ENCODE results near the gene ZDHHC9.

Gene ZDHHC9

DNA sequence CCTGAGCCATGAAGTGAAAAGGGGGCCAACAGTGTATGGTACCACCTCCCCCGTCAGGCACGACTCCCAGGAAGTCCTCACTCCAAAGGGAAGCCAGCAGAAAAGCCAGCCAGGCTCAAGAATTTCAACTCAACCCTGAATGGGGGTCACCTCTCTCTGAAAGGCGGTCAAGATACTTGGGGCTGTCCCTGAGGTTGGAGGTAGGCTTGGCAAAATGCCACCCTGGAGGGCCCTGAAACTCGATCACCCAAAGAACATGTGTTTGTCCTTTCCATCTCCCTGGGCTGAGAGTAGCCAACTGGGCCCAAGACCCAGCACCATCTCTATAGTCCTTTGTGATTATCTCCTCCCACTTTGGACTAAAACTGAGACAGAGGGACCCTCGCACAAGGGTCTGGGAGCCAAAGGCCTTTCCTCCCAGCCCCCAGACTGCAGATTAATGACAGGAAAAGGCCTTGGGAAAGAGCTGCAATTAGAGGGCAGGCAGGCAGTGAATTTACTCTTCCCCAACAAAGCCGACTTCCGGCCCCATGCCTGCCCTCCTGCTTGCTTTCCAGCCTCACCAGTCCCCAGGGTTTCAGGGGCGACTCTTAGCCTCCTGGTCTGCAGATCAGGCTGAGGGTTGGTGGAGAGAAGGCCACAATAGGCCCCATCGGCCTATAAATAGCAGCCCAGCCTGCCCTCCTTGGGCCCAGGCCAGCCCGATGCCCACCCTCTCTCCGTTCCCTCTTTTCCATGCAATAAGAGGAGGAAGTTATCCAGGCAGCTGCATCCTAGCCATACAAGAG, 58.3 kb downstream of the ZDHHC9 start:
- no peak for DNase-seq (ENCODE audit: low spot score)

DNA sequence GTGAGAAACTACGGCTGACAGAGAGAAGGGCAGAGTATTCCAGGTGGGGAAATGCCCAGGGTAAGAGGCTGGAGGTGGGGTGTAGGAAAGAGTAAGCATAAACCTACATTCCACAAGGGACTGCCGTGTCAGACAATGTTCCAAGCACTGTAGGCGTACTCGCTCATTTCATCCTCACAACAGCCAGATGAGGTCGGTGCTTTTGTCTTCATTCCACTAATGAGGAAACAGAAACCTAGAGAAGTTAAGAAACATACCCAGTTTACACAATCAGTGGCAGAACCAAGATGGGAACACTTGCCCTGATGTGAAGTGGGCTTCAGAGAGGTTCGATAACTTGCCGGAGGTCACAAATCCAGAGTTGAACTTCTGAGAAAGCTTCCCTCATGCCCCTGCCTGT, 59.3 kb downstream of the ZDHHC9 start:
- DNase-seq (ENCODE audit: low spot score): no peak

DNA sequence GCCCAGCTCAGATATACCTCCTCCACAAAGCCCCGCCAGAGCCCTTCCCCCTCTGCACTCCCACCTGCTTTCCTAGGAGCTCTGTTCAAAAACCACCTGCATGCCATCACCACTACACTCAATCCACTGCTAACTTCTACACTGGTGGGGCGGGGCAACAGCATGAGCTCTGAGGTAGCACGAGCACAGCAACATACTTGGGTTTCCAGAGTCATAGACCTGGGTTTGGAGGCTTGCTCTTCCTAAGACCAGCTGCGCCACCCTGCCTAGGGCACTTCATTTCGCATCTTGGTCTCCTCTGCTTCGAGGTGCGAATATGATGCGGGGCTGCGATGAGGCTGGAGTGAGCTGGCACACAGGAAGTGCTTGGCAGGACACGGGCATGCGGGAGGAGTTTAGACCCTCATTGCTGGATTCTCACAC, 60.4 kb downstream of the ZDHHC9 start:
- no peak for DNase-seq (ENCODE audit: low spot score)

DNA sequence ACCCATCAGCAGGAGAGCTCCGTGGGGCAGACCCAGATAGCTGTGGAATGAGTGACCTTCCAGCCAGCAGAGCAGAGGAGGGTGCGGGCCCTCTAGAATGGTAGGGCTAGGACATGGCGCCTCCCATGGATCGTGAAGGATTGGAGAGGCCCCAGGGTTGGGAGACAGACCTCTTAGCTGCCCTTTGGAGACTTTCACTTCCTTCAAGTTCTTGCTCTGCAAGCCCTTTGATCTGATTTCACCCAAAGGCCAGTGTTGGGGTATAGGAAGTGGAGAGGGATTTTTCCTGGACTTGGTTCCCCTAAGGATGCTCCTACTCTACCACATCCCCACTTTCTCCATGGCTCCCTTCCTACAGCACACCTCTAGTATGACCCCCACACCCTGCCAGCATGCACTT, 61.0 kb downstream of the ZDHHC9 start:
- DNase-seq (ENCODE audit: low spot score): no peak

DNA sequence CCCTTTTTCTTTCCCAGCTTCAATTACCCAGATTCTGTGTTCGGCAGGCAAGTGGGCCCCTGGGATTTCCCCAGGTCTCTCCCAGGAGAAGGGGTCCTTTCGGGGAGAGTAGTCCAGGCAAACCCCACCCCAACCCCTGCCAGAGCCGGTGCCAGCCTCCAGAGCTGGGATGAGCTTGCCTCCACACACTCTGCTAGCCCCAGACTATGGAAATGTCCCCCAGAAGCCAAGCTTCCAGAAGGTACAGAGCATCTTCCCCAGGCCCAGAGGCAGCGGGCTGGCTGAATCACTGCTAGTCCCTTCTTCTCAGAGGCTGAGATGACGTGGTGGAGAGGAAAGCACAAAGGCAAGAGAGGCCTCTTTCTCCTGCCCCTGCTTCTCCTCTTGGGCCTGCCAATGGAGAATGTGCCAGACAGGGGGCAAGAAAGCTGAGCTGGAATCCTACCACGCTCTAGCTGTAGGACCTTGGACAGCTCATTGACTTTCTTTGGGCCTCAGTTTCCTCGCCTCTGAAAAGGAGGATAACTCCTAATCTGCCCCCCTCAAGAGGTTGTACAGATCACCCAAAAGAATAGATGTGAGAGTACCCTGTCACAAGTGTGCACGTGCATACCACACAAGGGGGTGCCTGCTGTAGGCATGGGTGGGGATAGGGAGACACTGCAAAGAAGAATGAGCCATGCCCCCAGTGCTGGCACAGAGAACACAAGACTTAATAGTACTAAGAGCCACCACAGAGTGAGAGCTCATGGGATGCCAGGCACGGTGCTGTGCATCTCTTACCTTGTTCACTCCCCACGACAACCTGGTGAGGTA, 61.8 kb downstream of the ZDHHC9 start:
- DNase-seq (ENCODE audit: low spot score): no peak

DNA sequence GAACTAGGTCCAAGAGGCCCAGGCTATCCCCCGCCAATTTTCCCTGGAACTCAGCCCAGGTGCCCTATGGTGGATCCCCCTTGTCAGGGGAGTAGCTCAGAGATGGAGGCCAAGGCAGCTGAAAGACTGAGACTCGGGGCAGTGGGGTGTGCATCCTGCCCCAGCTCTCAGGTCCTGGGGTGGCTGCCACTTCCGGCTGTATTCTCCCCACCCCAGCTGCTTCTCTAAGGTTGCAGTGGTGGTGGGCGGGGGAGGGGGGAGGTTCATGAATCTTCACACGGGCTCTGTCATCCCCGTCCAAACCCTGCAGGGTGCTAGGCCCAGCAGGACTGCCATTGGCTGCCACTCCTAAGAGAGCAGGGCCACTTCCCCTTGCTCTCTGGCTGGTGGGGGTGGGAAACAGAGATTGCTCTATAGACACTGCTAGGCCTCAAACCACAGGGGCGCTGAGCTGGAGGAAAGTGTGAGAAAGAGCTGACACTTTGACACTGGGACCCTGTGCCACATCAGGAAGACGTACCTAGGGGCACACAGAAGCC, 62.5 kb downstream of the ZDHHC9 start:
- DNase-seq (ENCODE audit: low spot score): no peak

DNA sequence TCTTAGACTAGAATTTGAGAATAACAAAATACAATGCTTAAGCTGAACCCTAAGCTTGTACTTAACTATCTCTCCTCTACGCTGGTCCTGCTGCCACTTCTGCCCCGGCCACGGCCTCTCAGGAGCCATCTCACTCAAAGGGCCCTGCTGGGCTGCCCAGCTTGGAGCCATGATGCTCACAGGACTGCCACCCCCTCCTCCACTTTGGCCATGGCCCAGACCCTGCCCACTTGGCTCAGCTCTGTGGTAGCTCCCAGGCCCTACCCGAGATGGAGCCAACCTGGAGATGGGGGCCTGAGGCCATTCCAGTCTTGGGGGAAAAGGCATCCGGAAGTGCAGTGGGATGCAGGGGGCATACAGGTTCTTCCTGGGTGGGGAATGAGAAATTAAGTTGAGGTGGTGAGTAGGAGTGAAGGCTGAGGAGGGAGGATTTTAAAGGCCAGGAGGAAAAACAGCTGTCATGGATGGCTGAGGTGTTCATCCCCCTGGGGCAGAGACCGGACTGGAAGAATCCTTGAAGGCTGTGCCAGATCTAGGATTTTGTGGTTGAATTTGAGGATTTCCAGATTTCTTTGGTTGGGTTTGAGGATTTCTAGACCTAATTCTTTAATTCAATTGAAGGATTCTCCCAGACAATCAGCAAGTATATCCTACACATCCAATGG, 63.1 kb downstream of the ZDHHC9 start:
- DNase-seq (ENCODE audit: low spot score): no peak

DNA sequence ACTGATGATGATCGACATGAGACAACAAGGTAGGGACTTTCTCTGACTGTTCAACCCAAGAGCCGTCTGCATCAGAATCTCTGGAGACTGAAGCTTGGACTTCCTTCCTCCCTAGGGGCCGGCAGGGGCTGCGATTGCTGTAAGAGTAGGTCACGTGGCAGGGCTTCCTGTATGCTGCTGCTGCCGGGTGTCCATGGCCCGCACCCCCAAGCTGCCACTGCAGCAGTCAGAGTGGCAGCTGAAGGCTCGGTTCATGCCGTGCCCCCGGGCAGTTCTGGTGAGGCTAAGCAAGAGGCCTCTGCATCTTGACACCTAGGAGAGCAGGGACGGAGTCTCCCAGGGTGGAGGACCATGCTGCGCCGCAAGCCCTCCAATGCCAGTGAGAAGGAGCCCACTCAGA, 63.9 kb downstream of the ZDHHC9 start, which contains the start of gene SASH3:
Gene SASH3, plus strand, starts transcription at position 203 of the 400 bp plus-strand sequence. Its CDS starts 149 bp downstream, at position 352.
- no peak for DNase-seq (ENCODE audit: low spot score)

DNA sequence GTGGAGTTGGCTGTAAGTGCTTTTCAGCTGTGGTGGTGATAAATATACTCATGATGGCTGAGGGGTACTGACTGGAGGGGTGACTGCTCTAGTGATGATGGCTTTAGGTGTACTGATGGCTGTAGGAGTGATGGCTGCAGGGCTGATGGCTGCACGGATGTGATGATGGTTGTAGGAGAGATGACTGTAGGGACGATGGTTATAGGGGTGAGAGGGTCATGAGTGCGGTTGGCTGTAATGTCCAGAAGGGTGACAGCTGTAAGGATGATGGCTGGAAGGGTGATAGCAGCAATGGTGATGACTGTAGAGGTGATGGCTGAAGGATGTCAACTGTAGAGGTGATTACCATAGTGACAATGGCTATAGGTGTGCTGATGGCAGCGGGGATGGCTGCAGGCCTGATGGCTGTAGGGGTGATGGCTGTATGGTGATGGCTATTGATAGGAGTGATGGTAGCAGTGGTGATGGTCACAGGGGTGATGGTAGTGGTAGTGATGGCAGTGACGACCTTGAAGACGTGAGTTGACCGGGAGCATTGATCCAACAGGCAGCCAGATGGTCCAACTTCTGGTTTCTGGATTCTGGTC, 64.5 kb downstream of the ZDHHC9 start:
- no peak for DNase-seq (ENCODE audit: low spot score)

DNA sequence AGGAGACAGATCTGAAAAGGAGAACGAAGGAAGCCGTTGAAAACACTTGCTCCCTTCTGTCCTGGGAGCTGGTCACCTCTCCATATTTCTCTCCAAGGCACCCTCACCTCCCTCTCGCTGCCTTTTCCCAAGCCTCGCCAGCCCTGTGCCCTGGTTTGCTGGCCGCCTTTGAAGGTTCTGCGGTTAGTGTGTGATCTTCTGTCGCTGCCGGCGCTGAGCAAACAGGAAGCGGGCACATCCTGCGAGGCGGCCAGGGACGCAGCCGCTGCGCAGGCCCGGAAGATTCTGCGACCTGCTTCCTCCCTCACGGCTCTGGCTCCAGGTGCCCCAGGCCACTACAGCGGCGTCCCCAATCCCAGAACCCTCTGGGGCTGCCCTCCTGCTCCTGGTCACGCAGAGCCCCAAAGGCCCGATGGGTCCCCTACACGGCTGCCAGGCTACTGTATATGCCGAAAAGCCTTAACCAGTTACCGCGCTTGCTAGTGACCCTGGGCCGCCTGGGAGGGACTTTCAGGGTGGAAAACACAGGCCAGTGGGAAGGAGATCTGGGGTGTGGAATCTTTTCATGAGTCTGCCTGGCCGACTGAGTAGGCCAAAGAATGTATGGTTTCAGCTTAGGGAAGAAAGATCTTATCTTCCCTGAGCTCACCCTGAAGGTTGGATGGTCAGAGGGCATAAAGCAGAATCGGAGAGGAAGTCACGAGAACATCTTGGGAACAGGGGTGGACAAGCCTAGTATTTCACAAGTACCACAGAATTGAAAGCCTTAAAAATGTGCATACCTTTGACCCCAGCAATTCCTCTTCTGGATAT, 66.3 kb downstream of the ZDHHC9 start:
- no peak for DNase-seq (ENCODE audit: low spot score)

DNA sequence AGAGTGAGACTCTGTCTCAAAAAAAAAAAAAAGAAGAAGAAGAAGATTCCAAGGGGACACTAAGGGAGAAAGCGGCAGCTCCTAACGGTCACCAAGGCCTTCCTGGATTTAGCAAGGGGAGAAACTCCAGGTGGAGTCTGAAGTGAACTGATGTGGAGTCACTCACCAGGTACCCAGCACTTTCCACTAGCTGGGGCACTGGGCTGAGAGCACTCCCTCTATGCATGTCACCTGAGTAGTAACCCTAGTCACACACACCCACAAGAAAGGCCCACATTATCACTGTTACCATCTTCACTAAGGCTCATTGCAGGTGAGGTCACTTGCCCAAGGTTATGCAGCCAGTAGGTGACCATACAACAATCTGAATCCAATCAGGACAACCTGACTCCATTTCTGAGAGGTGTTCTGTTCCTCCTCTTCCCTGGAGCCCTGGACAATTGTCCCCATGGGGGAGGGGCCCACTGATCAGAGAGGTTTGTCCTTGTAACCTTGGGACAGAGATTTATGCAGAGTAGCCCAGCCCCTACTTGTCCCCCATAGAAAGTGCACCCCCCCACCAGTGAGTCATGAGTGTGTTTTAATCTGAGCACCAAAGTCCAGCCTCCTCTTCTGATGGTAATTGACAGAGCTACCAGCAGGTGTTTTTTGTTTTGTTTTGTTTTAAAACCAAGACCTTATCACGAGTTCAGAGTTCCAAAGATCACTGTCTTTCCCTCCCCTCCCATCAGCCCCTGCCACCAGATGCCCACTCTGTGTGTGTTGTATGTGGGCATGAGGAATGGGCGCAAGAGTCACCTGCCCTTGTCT, 69.8 kb downstream of the ZDHHC9 start:
- DNase-seq (ENCODE audit: low spot score): no peak

DNA sequence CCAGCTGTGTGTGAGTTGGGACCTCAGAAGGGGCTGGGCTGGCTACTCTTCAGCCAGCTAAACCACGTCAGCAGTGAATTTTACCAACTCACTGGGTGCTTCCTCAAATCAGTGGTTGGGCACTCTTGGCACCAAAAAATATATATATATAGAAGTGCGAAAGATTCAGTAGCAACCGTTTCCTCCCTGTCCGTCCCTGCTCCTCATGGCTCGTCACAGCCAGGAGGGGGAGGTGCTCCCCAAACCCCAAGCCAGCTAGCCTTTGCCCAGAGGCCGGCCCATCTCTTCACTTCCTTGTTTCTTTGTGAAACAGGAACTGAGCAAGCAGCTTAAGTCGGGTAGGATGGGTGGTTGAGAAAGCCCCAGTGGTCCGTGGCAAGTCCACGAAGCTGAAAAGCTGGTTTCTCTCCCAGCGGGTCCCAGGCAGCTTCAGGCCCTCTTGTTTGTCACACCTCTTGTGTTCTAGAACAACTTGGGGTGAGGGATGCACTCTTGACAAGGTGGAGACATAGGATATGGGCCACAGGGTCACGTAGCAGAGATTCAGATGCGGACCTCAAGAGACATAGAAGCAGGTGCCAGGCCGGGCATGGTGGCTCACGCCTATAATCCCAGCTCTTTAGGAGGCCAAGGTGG, 70.8 kb downstream of the ZDHHC9 start:
- DNase-seq (ENCODE audit: low spot score): no peak

DNA sequence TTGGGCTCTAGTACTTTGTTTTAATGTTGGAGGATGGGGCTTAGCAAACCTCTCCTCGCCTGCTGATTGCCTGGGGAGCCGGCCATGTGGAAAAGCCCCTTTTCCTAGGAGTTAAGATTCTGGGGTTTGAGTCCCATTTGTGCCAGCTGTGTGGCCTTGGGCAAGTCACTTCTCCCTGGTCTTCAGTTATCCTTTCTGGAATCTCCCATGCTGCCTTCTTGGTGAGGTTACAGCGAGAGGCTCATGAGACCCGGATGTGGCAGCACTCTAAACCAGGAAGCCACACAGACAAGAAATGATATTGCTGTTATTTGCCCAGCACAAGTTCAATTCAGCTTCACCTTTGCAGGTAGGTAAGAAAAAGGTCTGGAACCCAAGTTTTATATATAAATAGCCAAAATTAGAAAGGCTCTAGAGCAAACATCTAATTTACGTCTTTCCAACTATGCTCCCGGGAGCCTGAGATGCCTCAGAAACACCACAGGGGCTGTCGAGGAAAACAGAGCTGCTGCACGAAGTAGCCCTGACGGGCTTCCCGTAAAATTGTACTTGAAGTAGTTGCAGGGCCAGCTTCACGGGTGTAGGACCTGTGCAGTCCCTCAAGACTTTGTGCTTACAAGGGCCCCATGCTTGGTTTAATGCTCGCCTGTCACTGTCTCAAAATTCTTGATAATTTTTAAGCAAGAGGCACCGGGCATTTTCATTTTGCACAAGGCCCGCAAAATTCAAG, 72.3 kb downstream of the ZDHHC9 start:
- no peak for DNase-seq (ENCODE audit: low spot score)

DNA sequence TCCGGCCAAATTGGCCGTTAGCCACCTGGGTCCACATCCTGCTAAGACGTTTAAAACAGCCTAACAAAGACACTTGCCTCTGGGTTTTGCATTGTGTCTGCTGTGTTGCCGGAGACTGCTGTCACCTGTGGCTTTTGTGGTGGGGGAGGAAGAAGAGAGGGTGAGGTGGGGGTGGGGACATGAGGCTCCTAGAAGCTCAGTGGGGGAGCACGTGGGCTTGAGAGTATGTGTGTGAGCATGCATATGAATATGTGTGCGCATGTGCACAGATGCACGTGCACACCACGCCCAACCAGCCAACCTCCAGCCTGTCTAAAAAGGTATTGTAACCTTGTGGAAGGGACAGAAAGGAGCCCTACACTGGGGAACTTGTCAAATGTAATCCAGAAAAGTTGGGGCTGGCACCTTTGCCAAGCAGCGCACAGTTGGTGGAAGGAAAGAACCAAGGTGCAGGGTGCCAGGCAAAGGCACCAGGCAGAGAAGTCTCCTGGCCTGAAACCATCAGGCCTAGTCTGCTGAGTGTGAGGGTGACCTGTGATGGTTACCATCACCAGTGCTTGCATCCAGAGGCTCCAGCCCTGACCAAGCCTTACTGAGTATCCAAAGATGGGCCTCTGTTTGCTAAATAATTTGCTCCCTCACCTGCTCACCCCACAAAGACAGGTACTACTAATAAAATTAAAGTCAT, 74.1 kb downstream of the ZDHHC9 start:
- DNase-seq (ENCODE audit: low spot score): no peak

DNA sequence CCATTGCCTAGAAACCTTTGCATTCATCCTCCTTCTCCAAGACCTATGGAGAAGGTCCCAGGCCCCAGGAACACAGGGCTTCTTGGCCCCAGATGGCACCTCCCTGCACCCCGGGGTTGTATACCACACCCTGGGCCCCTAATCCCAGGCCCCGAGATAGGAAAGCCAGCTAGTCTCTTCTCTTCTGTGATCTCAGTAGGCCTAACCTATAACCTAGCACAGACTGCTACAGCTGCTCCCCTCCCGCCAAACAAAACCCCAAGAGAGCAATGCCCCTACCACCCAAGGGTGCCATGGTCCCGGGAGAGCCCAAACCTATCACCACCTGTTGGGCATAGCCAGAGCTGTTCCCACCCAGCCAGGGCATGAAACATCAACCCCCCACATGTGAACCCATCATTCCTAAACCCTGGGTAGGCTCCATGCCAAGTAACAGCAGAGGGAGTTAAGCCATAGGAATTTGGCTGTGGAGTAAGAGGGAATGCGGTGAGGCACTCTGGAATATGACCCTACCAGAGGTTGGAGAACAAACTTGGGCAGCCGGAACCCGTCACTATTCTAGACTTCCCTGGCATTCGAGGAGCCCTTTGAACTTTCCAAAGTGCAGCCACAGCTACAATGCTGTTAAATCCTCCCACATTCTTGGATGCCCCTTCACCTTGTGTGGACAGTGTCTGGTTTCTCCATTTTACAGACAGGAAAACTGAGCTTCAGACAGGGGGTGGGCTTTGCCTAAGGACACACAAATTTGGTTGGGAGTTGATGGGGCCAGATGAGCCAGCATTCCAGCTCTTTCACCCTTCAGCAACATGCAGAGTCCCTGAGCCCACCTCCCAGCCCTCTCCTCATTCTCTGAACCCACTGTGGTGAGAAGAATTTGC, 74.9 kb downstream of the ZDHHC9 start:
- DNase-seq (ENCODE audit: low spot score): no peak

DNA sequence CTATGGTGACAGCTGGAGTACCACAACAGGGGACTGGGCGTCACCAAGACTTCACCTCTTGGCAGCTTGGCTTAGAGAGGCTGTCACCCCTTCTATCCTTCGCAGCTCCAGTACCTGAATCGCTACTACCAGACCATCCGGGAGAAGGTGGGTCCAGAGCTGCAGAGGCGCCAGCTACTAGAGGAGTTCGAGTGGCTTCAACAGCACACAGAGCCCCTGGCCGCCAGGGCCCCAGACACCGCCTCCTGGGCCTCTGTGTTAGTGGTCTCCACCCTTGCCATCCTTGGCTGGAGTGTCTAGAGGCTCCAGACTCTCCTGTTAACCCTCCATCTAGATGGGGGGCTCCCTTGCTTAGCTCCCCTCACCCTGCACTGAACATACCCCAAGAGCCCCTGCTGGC, 75.5 kb downstream of the ZDHHC9 start:
- DNase-seq (ENCODE audit: low spot score): no peak

DNA sequence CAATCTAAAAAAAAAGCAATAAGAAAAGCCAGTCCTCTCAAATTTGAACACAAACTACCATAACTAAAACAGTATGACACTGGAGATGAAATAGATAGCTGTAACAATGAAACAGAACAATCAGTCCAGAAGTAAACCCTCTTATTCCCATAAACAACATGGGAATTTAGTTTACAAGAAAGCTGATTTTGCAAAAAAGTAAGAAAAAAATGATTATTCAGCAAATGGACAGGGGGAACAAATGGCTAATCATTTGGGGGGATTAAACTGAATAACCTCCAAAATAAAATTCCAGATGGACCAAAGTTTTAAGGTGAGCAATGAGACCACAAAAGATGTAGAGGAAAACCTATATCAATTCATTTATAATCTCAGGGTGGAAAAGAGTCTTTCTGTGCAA, 80.0 kb downstream of the ZDHHC9 start:
- DNase-seq (ENCODE audit: low spot score): no peak

DNA sequence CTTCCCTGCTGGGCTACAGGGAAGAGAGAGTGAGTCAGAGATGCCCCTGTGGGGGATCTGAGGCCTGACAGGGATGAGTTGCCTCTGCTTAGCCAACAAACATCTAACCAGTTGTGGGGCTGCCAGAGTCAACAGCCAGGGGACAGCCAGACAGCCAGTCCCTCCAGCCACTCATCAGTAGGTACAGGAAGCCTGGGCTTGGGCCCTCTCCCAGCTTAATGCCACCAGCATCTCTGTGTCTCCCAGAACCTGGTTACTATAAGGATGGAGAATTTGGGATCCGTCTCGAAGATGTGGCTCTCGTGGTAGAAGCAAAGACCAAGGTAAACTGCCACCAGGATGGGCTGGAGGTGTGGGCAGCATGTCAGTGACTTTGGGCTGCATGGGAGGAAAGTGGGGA, 81.2 kb downstream of the ZDHHC9 start:
- DNase-seq (ENCODE audit: low spot score): no peak
